Keratinocyte (primary cell): ENCODE data around the gene ATP11A. TPM values are rescaled to one million over a fixed set of nuclear protein-coding genes. Genes with fewer than 3 reads are reported as not detected.

ENCODE experiments used
- DNase-seq: peaks from one replicate; pipeline ENCODE4 v3.0.0-alpha.2; 2011; ENCODE audit warnings: low read depth, missing footprints, low spot score
- FAIRE-seq: peaks from 2 replicates; lab custom pipeline; 2011; peaks lifted over from hg19 to GRCh38; lab: Jason Lieb, UNC
- H2AFZ ChIP-seq: 2 replicates; pipeline ENCODE4 v1.6.0; 2012; ENCODE audit warnings: low read length, control low read depth, inconsistent platforms; ENCODE audit not compliant: control insufficient read depth
- H3K27ac ChIP-seq: 2 replicates; pipeline ENCODE4 v1.5.1; 2011; ENCODE audit warnings: low read length; ENCODE audit not compliant: control insufficient read depth, insufficient read depth
- H3K27me3 ChIP-seq: 3 replicates; pipeline ENCODE4 v1.6.0; 2011; ENCODE audit warnings: low read length; ENCODE audit not compliant: control insufficient read depth, insufficient read depth; ENCODE audit errors: extremely low read depth
- H3K36me3 ChIP-seq, 2 experiments: 2 replicates in 1 of 2; 3 replicates in 1 of 2; pipeline ENCODE4 v1.5.1; 2011; ENCODE audit warnings: low read length in 2 of 2, mild to moderate bottlenecking in 1 of 2; ENCODE audit not compliant: control insufficient read depth in 2 of 2, insufficient read depth in 2 of 2; ENCODE audit errors: extremely low read depth in 1 of 2
- H3K4me1 ChIP-seq: 3 replicates; pipeline ENCODE4 v1.5.1; 2011; ENCODE audit warnings: low read length; ENCODE audit not compliant: control insufficient read depth, insufficient read depth; ENCODE audit errors: extremely low read depth
- H3K4me2 ChIP-seq: 3 replicates; pipeline ENCODE4 v1.6.0; 2011; ENCODE audit warnings: low read depth, low read length; ENCODE audit not compliant: control insufficient read depth, insufficient read depth; ENCODE audit errors: extremely low read depth
- H3K4me3 ChIP-seq, 3 experiments: fragments of 200-600 bp in 1 of 3; sonication (generic) in 1 of 3; 2 replicates in 2 of 3; 3 replicates in 1 of 3; pipeline ENCODE4 v1.5.1; 2011 to 2016; ENCODE audit warnings: low read length in 3 of 3, mild to moderate bottlenecking in 3 of 3, control low read depth in 2 of 3, inconsistent platforms in 1 of 3, low read depth in 1 of 3, mixed read lengths in 1 of 3, mixed run types in 1 of 3, moderate library complexity in 1 of 3; ENCODE audit not compliant: control insufficient read depth in 2 of 3, insufficient read depth in 2 of 3; ENCODE audit errors: extremely low read depth in 1 of 3
- H3K79me2 ChIP-seq: 2 replicates; pipeline ENCODE4 v1.6.0; 2012; ENCODE audit warnings: low read length; ENCODE audit not compliant: control insufficient read depth, insufficient read depth
- H3K9ac ChIP-seq: 3 replicates; pipeline ENCODE4 v1.6.0; 2011; ENCODE audit warnings: low read length; ENCODE audit not compliant: control insufficient read depth, insufficient read depth; ENCODE audit errors: extremely low read depth
- H3K9me1 ChIP-seq: 3 replicates; pipeline ENCODE4 v1.6.0; 2011; ENCODE audit warnings: low read length; ENCODE audit not compliant: control insufficient read depth, insufficient read depth; ENCODE audit errors: extremely low read depth
- H3K9me3 ChIP-seq: 2 replicates; pipeline ENCODE4 v1.5.1; 2012; ENCODE audit warnings: low read depth, low read length; ENCODE audit not compliant: control insufficient read depth
- H4K20me1 ChIP-seq: 3 replicates; pipeline ENCODE4 v1.6.0; 2011; ENCODE audit warnings: low read length; ENCODE audit not compliant: control insufficient read depth, insufficient read depth; ENCODE audit errors: extremely low read depth
- EZH2 ChIP-seq: IDR thresholded peaks from one replicate; pipeline ENCODE4 v1.6.1; 2012; ENCODE audit warnings: inconsistent platforms, mild to moderate bottlenecking, low read length, moderate library complexity
- dilution Hi-C: fragments of 300-500 bp; cut with MboI; formaldehyde crosslinking; loops from one replicate; pipeline ENCODE4 v1.7.0; 2020; ENCODE audit warnings: low sequenced_read_pairs; ENCODE audit not compliant: extremely low pct_ligation_motif_present
- polyA plus RNA-seq, 5 experiments: library from polyadenylated mRNA; depleted of rRNA in 3 of 5; stranded (reverse) in 3 of 5; stranded (forward) in 1 of 5; unstranded in 1 of 5; fragments of >200 nt; gene quantifications; 1 replicate in 1 of 5; 2 replicates in 3 of 5; 3 replicates in 1 of 5; pipeline versions ENCODE4 v1.2.1 to v1.2.3, GENCODE V29; 2011 to 2012; ENCODE audit warnings: missing spikeins in 2 of 5, low read depth in 1 of 5, low replicate concordance in 1 of 5
- TF ChIP-seq, protein P1 (sequence below), 3 experiments: IDR thresholded peaks in 1 of 3; conservative IDR thresholded peaks in 1 of 3; optimal IDR thresholded peaks in 1 of 3; 2 replicates in 2 of 3; 3 replicates in 1 of 3; pipeline versions ENCODE3 to v1.5.1; 2011; ENCODE audit warnings: low read length in 3 of 3, mild to moderate bottlenecking in 3 of 3, moderate library complexity in 2 of 3, control low read depth in 1 of 3, inconsistent platforms in 1 of 3; ENCODE audit not compliant: insufficient read depth in 2 of 3; ENCODE audit errors: extremely low read depth in 1 of 3

ATP11A gene
- polyA plus RNA-seq, 1 donor (not counting 4 experiments of a cell fraction or from before 2014, with no cell fraction given): 4.3 TPM

DNA sequence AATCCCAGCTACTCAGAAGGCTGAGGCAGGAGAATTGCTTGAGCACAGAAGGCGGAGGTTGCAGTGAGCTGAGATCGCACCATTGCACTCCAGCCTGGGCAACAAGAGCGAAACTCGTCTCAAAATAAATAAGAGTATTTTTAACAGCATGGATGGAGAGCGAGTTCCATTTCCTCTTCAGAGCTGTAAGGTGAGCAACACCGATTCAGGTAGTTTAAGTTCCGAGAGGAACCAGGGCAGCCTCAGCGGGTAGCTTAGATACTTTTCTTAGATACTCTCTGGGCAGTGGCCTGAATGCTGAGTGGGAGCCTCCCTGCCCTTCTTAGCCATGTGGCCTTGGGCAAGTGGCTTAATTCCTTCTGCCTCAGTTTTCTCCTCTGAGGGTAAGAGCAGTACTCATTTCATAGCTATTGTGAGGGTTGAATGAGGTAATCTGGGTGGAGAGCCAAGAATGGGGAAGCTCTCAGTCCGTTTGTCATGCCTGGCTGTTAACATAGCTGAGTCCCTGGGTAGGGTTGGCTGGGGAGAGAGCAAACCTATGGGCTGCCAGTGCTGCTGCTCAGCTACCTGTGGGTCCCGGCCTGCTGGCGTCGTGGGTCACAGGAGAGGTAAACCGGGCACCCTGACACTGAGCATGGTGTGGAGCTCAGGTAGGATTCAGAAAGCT, 4.1 kb downstream of the ATP11A start:
- DNase-seq (no peak), FAIRE-seq (peak; percentile 69)
- no peaks in the 10 kb centered on the region for H3K9me1 ChIP-seq
- TF ChIP-seq, protein P1, sequence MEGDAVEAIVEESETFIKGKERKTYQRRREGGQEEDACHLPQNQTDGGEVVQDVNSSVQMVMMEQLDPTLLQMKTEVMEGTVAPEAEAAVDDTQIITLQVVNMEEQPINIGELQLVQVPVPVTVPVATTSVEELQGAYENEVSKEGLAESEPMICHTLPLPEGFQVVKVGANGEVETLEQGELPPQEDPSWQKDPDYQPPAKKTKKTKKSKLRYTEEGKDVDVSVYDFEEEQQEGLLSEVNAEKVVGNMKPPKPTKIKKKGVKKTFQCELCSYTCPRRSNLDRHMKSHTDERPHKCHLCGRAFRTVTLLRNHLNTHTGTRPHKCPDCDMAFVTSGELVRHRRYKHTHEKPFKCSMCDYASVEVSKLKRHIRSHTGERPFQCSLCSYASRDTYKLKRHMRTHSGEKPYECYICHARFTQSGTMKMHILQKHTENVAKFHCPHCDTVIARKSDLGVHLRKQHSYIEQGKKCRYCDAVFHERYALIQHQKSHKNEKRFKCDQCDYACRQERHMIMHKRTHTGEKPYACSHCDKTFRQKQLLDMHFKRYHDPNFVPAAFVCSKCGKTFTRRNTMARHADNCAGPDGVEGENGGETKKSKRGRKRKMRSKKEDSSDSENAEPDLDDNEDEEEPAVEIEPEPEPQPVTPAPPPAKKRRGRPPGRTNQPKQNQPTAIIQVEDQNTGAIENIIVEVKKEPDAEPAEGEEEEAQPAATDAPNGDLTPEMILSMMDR (optimal IDR thresholded peaks at IDR 0.05 in 1 of 3, IDR thresholded peaks at IDR 0.05 in 1 of 3, conservative IDR thresholded peaks at IDR 0.05 in 1 of 3; ENCODE audit: extremely low read depth in 1 of 3, insufficient read depth in 2 of 3, low read length in 3 of 3): no peak
- no peak for TF ChIP-seq EZH2
- no peak overlapping the region for H2AFZ ChIP-seq
- H3K79me2 ChIP-seq: peaks cover 35% of the 10 kb centered on the region
- H3K36me3 ChIP-seq: no peaks in the 10 kb centered on the region
- no peak overlapping the region for H3K4me2 ChIP-seq
- H3K9me3 ChIP-seq: no peaks in the 10 kb centered on the region
- H3K27me3 ChIP-seq: no peaks in the 10 kb centered on the region
- H3K9ac ChIP-seq: no peak overlapping the region
- dilution Hi-C loops: no loop called here
- H4K20me1 ChIP-seq: no peaks in the 10 kb centered on the region
- peaks cover 16% of the 10 kb centered on the region for H3K4me1 ChIP-seq
- no peak overlapping the region for H3K27ac ChIP-seq
- H3K4me3 ChIP-seq: no peak overlapping the region

GRCh38 chr13:112695121-112695520, 5.3 kb downstream of the ATP11A start:
- peaks cover 40% of the 10 kb centered on the region for H3K79me2 ChIP-seq
- dilution Hi-C loops: no loop called here

More at GRCh38 chr13:112695121-112695520, 5.3 kb downstream of the ATP11A start:
- Histone ChIP-seq H3K27me3 (no peaks in the 10 kb centered on the region), H3K9ac (no peak overlapping the region), H3K36me3 (peaks cover 0 to 1% of the 10 kb centered on the region in 2 experiments), H3K9me1 (no peaks in the 10 kb centered on the region), H3K4me1 (peaks cover 13% of the 10 kb centered on the region), H4K20me1 (no peaks in the 10 kb centered on the region), H3K9me3 (no peaks in the 10 kb centered on the region), H2AFZ (no peak overlapping the region), H3K4me2 (no peak overlapping the region), H3K27ac (no peak overlapping the region), H3K4me3 (no peak overlapping the region)
- FAIRE-seq (no peak), DNase-seq (no peak)
- TF ChIP-seq, protein P1 (optimal IDR thresholded peaks at IDR 0.05 in 1 of 3, IDR thresholded peaks at IDR 0.05 in 1 of 3, conservative IDR thresholded peaks at IDR 0.05 in 1 of 3; ENCODE audit: extremely low read depth in 1 of 3, insufficient read depth in 2 of 3, low read length in 3 of 3): no peak
- no peak for TF ChIP-seq EZH2
